ENCODE results near the gene GMDS.
A peak's percentile ranks its signal among the peaks of the same experiment; 100 is the strongest.

GMDS gene

GRCh38 chr6:2220154-2220553 is 25.3 kb downstream of the GMDS start:
- DNase-seq (ENCODE audit: extremely low read depth, low read depth): no peak
- TF ChIP-seq CTCF (IDR thresholded peaks at IDR 0.05; ENCODE audit: low read depth, low read length): no peak

- no peak for DNase-seq (ENCODE audit: extremely low read depth, low read depth)
- no peak for TF ChIP-seq CTCF (IDR thresholded peaks at IDR 0.05; ENCODE audit: low read depth, low read length)
These were observed 26.5 kb downstream of the GMDS start for GRCh38 chr6:2218866-2219265.

- DNase-seq (ENCODE audit: extremely low read depth, low read depth): no peak
- TF ChIP-seq CTCF (IDR thresholded peaks at IDR 0.05; ENCODE audit: low read depth, low read length): no peak
These were observed 28.5 kb downstream of the GMDS start for GRCh38 chr6:2216794-2217383.

- no peak for TF ChIP-seq CTCF (IDR thresholded peaks at IDR 0.05; ENCODE audit: low read depth, low read length)
- DNase-seq (ENCODE audit: extremely low read depth, low read depth): no peak
These were observed 30.1 kb downstream of the GMDS start for GRCh38 chr6:2215342-2215741.

GRCh38 chr6:2213086-2213485 is 32.3 kb downstream of the GMDS start:
- DNase-seq (ENCODE audit: extremely low read depth, low read depth): no peak
- TF ChIP-seq CTCF (IDR thresholded peaks at IDR 0.05; ENCODE audit: low read depth, low read length): no peak

- DNase-seq (ENCODE audit: extremely low read depth, low read depth): no peak
- TF ChIP-seq CTCF (IDR thresholded peaks at IDR 0.05; ENCODE audit: low read depth, low read length): peak; percentile 39
These were observed 36.1 kb downstream of the GMDS start for GRCh38 chr6:2209226-2209809.

- TF ChIP-seq CTCF (IDR thresholded peaks at IDR 0.05; ENCODE audit: low read depth, low read length): no peak
- no peak for DNase-seq (ENCODE audit: extremely low read depth, low read depth)
These were observed 36.9 kb downstream of the GMDS start for GRCh38 chr6:2208468-2208867.

Data from AG09319 (cell line).